Stomach (tissue), 9 donors: ENCODE data around the gene FAM117A. TPM values are rescaled to one million over a fixed set of nuclear protein-coding genes. Genes with fewer than 3 reads are reported as not detected.

Experiments
- DNase-seq, 2 donors: peaks; one replicate each; pipeline versions ENCODE4 v3.0.0 to v3.0.0-alpha.2; 2013 to 2019
- H3K27ac ChIP-seq, 5 donors: fragments of 200-600 bp in 4 of 5; sonication (generic) in 4 of 5; one replicate each; pipeline ENCODE4 v1.5.1; 2013 to 2019; ENCODE audit warnings: mild to moderate bottlenecking in 1 of 5, moderate library complexity in 1 of 5
- H3K27me3 ChIP-seq, 3 donors: fragments of 200-600 bp; sonication (generic); one replicate each; pipeline ENCODE4 v1.5.1; 2017 to 2019; ENCODE audit warnings: mixed run types in 1 of 3
- H3K36me3 ChIP-seq, 4 donors: fragments of 200-600 bp; sonication (generic); 1 replicate in 3 of 4; 2 replicates in 1 of 4; pipeline ENCODE4 v1.5.1; 2016 to 2019
- H3K4me1 ChIP-seq, 4 donors: fragments of 200-600 bp; sonication (generic); one replicate each; pipeline ENCODE4 v1.5.1; 2016 to 2019
- H3K4me3 ChIP-seq, 4 donors: fragments of 200-600 bp; sonication (generic) in 3 of 4; one replicate each; pipeline ENCODE4 v1.5.1; 2016 to 2019; ENCODE audit warnings: mild to moderate bottlenecking in 1 of 4
- H3K9me3 ChIP-seq, 4 donors: fragments of 200-600 bp; sonication (generic); one replicate each; pipeline ENCODE4 v1.5.1; 2016 to 2019
- CTCF ChIP-seq, 7 experiments: fragments of 450-650 bp in 4 of 7; fragments of 200-600 bp in 3 of 7; sonication (generic) in 3 of 7; IDR thresholded peaks; one replicate each; pipeline ENCODE4 v1.5.1; 2016 to 2019; ENCODE audit warnings: antibody characterized with exemption in 7 of 7, control low read depth in 2 of 7, mild to moderate bottlenecking in 1 of 7
- EP300 ChIP-seq: sonication (generic); formaldehyde crosslinking; IDR thresholded peaks from one replicate; pipeline ENCODE4 v1.6.1; 2017; ENCODE audit warnings: antibody characterized with exemption
- POLR2A ChIP-seq, 4 donors: fragments of 450-650 bp; IDR thresholded peaks; one replicate each; pipeline ENCODE4 v1.6.1; 2016; ENCODE audit warnings: antibody characterized with exemption in 4 of 4, control low read depth in 2 of 4, mild to moderate bottlenecking in 1 of 4, moderate library complexity in 1 of 4
- POLR2AphosphoS5 ChIP-seq, 3 donors: sonication (generic); formaldehyde crosslinking; IDR thresholded peaks; one replicate each; pipeline ENCODE4 v1.6.1; 2016; ENCODE audit warnings: antibody characterized with exemption in 3 of 3
- WGBS, 5 donors: extraction: QIAGEN DNeasy Blood & Tissue Kit in 3 of 5; methylation state at CpG; one replicate each; pipeline versions ENCODE4 v1.1.5 to v1.1.7; 2013 to 2018; 5-methylcytosine and 5-hydroxymethylcytosine counted together
- intact Hi-C: fragments of 100-400 bp; cut with DNase I; formaldehyde crosslinking; loops from one replicate; pipeline ENCODE4 v1.15.1; 2023; ENCODE audit warnings: low total_unique reads
- polyA plus RNA-seq, 3 donors: library from polyadenylated mRNA; stranded (reverse); fragments of 200-250 nt; gene quantifications; one replicate each; pipeline ENCODE4 v1.2.3, GENCODE V29; 2013
- total RNA-seq, 5 donors: library from RNA; depleted of rRNA; stranded (reverse); fragments of >200 nt; gene quantifications; one replicate each; pipeline versions ENCODE4 v1.1.0 to v1.2.3, GENCODE V29; 2014 to 2016
- donor health status: healthy with polysubstance abuse.
- donor health status: Bipolar disorder and iron deficiency.
- donor health status: healthy.

Gene FAM117A
- total and polyA plus RNA-seq, 8 donors: 0.58 to 39.7 (median 6.1) TPM

GRCh38 chr17:49707246-49707607 lies 56.7 kb downstream of the FAM117A start:
- no peak for DNase-seq
- peak overlapping the region; percentile 71 to 98 (median 84) for H3K4me3 ChIP-seq
- intact Hi-C loops: loop anchor here (5.0 kb wide), 1 partner anchor 75 kb away; no protein-coding TSS in a partner anchor
- H3K4me1 ChIP-seq: peaks cover 20 to 41% (median 32%) of the 10 kb centered on the region in 4 donors
- no peaks in the 10 kb centered on the region for H3K9me3 ChIP-seq
- H3K27me3 ChIP-seq: no peaks in the 10 kb centered on the region
- 1 to 2% (median 1%) methylated on average over 12 of the region's 12 CpGs for WGBS, 5 donors
- H3K36me3 ChIP-seq: peaks cover 41 to 57% (median 55%) of the 10 kb centered on the region in 4 donors
- no peak for TF ChIP-seq POLR2AphosphoS5 (IDR thresholded peaks at IDR 0.05)
- TF ChIP-seq CTCF (IDR thresholded peaks at IDR 0.05): no peak
- TF ChIP-seq EP300: no peak
- no peak for TF ChIP-seq POLR2A (IDR thresholded peaks at IDR 0.05)
- peak overlapping the region; percentile 85 to 96 (median 94) for H3K27ac ChIP-seq

- no peak for DNase-seq
- intact Hi-C loops: loop anchor here (5.0 kb wide), 1 partner anchor 77 kb away; no protein-coding TSS in a partner anchor
- Histone ChIP-seq H3K9me3 (no peaks in the 10 kb centered on the region), H3K4me3 (no peak overlapping the region), H3K27ac (no peak overlapping the region), H3K27me3 (no peaks in the 10 kb centered on the region), H3K4me1 (peaks cover 20 to 41% (median 32%) of the 10 kb centered on the region in 4 donors), H3K36me3 (peaks cover 57 to 58% (median 57%) of the 10 kb centered on the region in 4 donors)
- TF ChIP-seq POLR2AphosphoS5 (IDR thresholded peaks at IDR 0.05): no peak
- TF ChIP-seq CTCF (IDR thresholded peaks at IDR 0.05): no peak
These were observed 58.7 kb downstream of the FAM117A start for GRCh38 chr17:49705254-49705653.

GRCh38 chr17:49703557-49704277 lies 60.2 kb downstream of the FAM117A start:
- no peaks in the 10 kb centered on the region for H3K27me3 ChIP-seq
- H3K4me1 ChIP-seq: peaks cover 15 to 34% (median 27%) of the 10 kb centered on the region in 4 donors
- no peak overlapping the region for H3K27ac ChIP-seq
- peaks cover 60 to 67% (median 65%) of the 10 kb centered on the region in 4 donors for H3K36me3 ChIP-seq
- peak in 1 of 2 donors; percentile 74 for DNase-seq
- no peak overlapping the region for H3K4me3 ChIP-seq
- intact Hi-C loops: no loop called here
- WGBS, 5 donors: 47 to 57% (median 50%) methylated on average over 6 of the region's 6 CpGs
- H3K9me3 ChIP-seq: no peaks in the 10 kb centered on the region
- no peak for TF ChIP-seq EP300
- peak in 3 of 7 experiments; percentile 12 to 27 (median 18) for TF ChIP-seq CTCF (IDR thresholded peaks at IDR 0.05)
- no peak for TF ChIP-seq POLR2AphosphoS5 (IDR thresholded peaks at IDR 0.05)
- TF ChIP-seq POLR2A (IDR thresholded peaks at IDR 0.05): no peak

GRCh38 chr17:49700960-49701359 lies 63.0 kb downstream of the FAM117A start:
- Histone ChIP-seq H3K4me3 (no peak overlapping the region), H3K36me3 (peaks cover 60 to 67% (median 65%) of the 10 kb centered on the region in 4 donors)

More at GRCh38 chr17:49700960-49701359, 63.0 kb downstream of the FAM117A start:
- H3K27me3 ChIP-seq: no peaks in the 10 kb centered on the region
- no peak for DNase-seq
- peaks cover 0 to 20% (median 8%) of the 10 kb centered on the region in 4 donors for H3K4me1 ChIP-seq
- H3K27ac ChIP-seq: no peak overlapping the region
- intact Hi-C loops: no loop called here
- no peaks in the 10 kb centered on the region for H3K9me3 ChIP-seq
- TF ChIP-seq CTCF (IDR thresholded peaks at IDR 0.05) (no peak), POLR2AphosphoS5 (IDR thresholded peaks at IDR 0.05) (no peak), EP300 (no peak), POLR2A (IDR thresholded peaks at IDR 0.05) (no peak)
- WGBS, 5 donors: 80 to 86% (median 81%) methylated on average over 6 of the region's 6 CpGs
